DND-41 (cell line): Measurements from ENCODE around the gene KPTN.

Source experiments
- CTCF ChIP-seq: IDR thresholded peaks from 2 replicates; pipeline ENCODE4 v1.5.1; 2012; ENCODE audit warnings: borderline replicate concordance, low read length, moderate library complexity, mild to moderate bottlenecking; ENCODE audit not compliant: poor library complexity, severe bottlenecking; ENCODE audit errors: extremely low read depth
- EZH2 ChIP-seq: IDR thresholded peaks from 3 replicates; pipeline ENCODE4 v1.6.1; 2012; ENCODE audit warnings: borderline replicate concordance, low read depth, mild to moderate bottlenecking, moderate library complexity, low read length, inconsistent platforms; ENCODE audit not compliant: severe bottlenecking

GRCh38 chr19:47444388-47444821, 39.6 kb downstream of the KPTN start:
- TF ChIP-seq CTCF = no peak
- no peak for TF ChIP-seq EZH2
